Skin of body (tissue), 2 donors: ENCODE data around the gene CARNS1. TPM values are rescaled to one million over a fixed set of nuclear protein-coding genes. Genes with fewer than 3 reads are reported as not detected.

ENCODE experiments used
- DNase-seq: peaks from one replicate; lab custom pipeline; 2025; lab: John Stamatoyannopoulos, UW
- total RNA-seq: library from RNA; depleted of rRNA; stranded (reverse); fragments of >200 nt; gene quantifications from one replicate; pipeline ENCODE4 v1.2.3, GENCODE V29; 2014

Gene CARNS1
- total RNA-seq, 1 donor from 2014 or later, result 3.8 TPM

DNA sequence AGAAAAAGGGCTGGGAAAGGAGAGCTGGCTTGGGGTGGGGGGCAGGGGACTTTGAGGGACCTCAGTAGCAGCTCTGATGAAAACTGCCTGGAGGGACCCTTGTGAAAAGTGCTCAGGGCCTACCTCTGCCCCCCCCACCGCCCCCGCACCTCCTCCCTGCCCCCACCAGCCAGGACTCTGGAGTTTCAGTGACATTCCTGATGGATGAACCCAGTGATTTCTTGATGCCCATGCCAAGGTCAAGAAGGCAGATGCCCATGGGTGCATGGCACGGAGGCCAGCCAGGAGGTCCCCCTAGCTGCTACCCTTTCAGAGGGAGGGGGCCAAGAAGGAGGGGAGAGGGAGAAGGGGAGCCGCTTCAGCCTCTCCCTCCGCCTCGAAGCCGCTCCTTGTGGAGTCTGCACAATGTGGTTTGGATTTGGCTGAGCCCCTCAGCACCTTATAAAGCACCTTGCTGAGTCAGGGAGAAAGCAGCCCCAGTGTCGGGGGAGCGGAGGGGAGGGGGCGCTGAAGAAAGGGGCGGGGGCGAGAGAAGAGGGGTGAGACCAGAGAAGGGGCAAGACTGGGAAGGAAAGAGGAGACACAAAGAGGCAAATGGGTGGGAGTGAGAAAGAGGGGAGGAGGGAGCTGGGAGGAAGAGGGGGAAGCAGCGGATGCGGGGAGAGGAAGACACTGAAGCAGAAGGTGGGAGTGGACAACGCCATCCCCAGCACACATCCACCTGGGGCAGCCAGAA is 40.0 kb upstream of the CARNS1 start:
- no peak for DNase-seq

DNA sequence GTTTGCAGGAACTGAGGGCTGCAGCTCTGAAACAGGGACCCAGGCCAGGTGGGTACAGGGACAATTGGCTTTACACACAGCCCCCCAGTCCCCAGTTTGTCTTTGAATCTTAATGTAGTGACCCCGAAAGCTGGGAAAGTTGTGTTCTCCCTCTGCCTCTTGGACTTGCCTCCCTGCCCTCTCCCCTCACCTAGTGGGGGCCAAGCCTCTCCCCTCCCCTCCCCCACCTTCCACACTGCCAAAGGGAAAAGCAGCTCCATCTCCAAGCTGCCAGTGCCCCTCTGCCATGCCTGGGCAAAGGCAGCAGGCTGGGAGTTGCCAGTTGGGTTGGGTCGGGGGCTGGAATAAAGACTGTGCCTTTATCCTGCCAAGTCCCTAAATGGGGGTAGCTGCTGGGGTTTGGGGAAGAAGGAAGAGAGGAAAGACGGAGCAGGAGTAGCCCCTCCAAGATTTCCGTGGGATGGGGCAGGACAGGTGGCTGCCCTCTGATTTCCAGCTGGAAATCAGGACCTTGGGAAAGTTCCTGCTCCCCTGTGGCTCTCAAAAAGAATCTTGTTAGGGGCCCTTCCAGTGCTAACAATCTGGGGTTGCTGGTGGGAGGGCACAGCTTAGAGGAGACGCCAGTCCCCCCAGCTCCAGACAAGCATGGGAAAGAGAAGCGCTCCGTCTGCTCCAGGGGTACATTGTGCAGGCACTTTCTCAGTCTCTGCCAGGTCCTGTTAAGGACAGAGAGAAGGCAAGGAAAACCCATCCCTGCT is 39.2 kb upstream of the CARNS1 start:
- no peak for DNase-seq

GRCh38 chr11:67376873-67377808 is 38.3 kb upstream of the CARNS1 start:
- DNase-seq, result no peak

- no peak for DNase-seq
These were observed 36.9 kb upstream of the CARNS1 start for GRCh38 chr11:67378544-67378943.

- DNase-seq, result no peak
These were observed 36.1 kb upstream of the CARNS1 start for GRCh38 chr11:67379061-67380058.

DNA sequence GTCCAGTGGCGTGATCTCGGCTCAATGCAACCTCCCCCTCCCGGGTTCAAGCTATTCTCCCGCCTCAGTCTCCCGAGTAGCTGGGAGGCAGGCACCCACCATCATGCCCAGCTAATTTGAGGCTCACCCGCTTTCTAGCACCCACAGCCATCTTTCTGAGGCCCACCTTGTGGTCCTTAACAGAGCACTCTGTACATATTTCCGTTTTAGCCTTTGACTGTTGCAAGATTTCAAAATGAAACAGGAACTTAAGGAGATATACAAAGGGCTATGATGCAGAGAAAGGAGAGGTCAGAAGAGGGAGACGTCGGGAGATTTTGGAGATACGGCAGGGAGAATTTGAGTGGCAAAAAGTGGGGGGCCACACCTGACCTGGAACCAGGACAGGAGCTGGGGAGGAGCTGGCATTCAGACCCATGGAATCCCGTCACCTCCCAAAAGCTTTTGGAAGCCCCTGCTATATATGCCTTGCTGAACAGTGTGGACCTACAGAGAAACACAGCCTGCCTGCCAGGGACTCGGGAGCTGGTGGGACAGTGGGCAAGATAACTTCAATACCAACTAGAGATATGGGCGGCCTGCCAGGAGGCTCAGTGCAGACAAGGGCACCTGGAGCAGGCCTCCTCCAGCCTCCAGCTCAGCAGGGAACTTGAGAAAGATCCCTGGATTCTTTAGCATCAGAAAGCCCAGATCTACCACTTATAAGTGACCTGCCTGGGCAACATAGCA is 34.1 kb upstream of the CARNS1 start:
- no peak for DNase-seq

- peak; percentile 73 for DNase-seq
These were observed 33.0 kb upstream of the CARNS1 start for GRCh38 chr11:67382276-67383136.

DNA sequence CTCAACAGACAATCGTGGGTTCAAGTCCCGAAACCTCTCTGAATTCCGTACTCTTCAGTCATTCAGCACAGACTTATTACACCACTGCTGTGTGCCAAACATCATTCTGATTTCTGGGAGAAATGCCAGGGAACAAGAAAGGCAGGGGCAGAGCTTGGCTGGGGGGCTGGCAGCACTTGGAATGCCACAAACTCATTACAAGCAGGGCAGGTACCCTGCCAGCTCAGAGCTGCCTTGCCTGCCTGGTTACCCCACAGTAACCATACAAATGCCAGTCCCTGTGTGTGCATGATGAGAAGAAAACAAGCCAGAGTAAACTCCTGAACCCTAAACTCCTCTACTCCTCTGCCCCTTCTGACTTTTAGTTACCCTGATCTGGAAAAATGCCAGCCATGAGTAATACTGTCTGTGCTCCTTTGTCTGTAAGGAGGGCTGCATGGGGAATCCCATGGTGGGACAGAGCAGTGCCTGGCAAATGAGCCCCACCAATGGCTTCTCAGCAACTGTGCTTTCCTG is 30.6 kb upstream of the CARNS1 start:
- no peak for DNase-seq

DNA sequence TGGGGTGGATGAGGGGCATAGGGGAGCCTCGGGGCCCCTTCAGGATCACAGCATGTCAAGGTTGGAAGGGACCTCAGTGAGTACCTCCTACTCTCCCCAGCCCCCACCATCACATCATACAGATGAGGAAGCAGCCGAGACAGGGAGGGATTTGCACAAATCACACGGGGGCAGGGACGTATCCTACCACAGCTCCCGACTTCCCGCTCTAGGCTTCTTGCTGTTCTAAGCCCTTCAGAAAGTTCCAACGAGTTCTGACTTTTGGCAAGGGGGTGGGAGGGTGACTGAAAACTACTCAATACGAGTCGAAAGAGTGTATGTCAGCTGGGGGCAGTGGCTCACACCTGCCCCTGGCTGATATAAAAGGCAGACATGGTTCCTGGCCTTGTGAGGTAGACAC is 28.4 kb upstream of the CARNS1 start:
- DNase-seq, result no peak

- no peak for DNase-seq
These were observed 28.0 kb upstream of the CARNS1 start for GRCh38 chr11:67387518-67387917.

- DNase-seq, result no peak
These were observed 26.0 kb upstream of the CARNS1 start for GRCh38 chr11:67389477-67389876.

DNA sequence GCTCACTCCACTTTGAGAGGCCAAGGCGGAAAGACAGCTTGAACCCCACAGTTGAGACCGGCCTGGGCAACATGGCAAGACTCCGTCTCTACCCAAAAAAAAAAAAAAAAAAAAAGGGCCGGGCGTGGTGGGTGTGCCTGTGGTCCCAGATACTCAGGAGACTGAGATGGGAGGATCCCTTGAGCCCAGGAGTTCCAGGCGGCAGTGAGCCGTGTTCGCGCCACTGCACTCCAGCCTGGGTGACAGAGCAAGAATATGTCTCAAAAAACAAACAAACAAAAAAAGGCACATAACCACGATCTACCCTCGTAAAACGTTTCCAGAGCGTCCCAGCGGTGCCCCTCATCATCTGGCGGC is 24.6 kb upstream of the CARNS1 start:
- no peak for DNase-seq

- DNase-seq, result peak; percentile 90
These were observed 23.9 kb upstream of the CARNS1 start, which contains the start of gene RAD9A for GRCh38 chr11:67391304-67392182. Gene RAD9A (plus strand): TSS chr11:67391986. CDS start chr11:67392045, 59 bp downstream.

GRCh38 chr11:67392183-67392715 is 23.2 kb upstream of the CARNS1 start:
- DNase-seq, result no peak

- DNase-seq, result no peak
These were observed 22.0 kb upstream of the CARNS1 start for GRCh38 chr11:67393437-67393836.

DNA sequence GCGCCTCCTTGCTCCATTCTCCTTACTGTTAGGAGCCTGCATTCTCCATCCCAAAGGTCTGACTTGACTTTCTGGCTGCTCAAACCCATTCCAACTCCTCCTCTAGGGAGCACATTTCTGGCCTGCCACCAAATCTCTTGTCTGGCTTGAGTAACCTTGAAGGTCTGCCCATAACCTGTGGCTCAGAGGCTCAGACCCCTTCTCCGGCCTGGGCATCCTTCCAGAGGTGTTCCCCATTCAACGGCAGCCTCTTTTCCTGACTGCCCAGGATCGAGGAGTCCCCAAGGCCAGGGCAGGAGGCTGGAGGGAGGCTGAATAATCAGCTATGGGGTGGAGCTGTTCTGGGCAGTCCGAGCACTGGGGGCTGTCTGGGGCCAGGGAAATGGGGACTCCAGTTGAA is 21.5 kb upstream of the CARNS1 start:
- no peak for DNase-seq

GRCh38 chr11:67395555-67396258 is 19.8 kb upstream of the CARNS1 start:
- DNase-seq, result no peak
